HG03432 (cell line): ENCODE results near the gene IL22RA1.

Experiments used
- ATAC-seq: cut with Tn5 transposase; IDR thresholded peaks from one replicate; pipeline ENCODE4 v1.9.1; 2021; ENCODE audit warnings: mild to moderate bottlenecking, moderate library complexity; ENCODE audit not compliant: unreplicated experiment

The IL22RA1 gene

GRCh38 chr1:24098943-24099638, 43.8 kb downstream of the IL22RA1 start:
- no peak for ATAC-seq

GRCh38 chr1:24098102-24098501, 44.8 kb downstream of the IL22RA1 start:
- no peak for ATAC-seq

- no peak for ATAC-seq
These were observed 45.3 kb downstream of the IL22RA1 start for GRCh38 chr1:24097663-24098062.

GRCh38 chr1:24096739-24097103, 46.2 kb downstream of the IL22RA1 start:
- ATAC-seq: no peak

- no peak for ATAC-seq
These were observed 46.8 kb downstream of the IL22RA1 start for GRCh38 chr1:24096009-24096738.

GRCh38 chr1:24095140-24095859, 47.6 kb downstream of the IL22RA1 start:
- no peak for ATAC-seq

- no peak for ATAC-seq
These were observed 48.4 kb downstream of the IL22RA1 start for GRCh38 chr1:24094554-24094953.

GRCh38 chr1:24093732-24094131, 49.2 kb downstream of the IL22RA1 start:
- ATAC-seq: no peak

GRCh38 chr1:24092979-24093378, 50.0 kb downstream of the IL22RA1 start:
- ATAC-seq: no peak

- no peak for ATAC-seq
These were observed 50.9 kb downstream of the IL22RA1 start for GRCh38 chr1:24091971-24092482.

GRCh38 chr1:24090736-24091135, 52.2 kb downstream of the IL22RA1 start:
- no peak for ATAC-seq

- ATAC-seq: no peak
These were observed 53.0 kb downstream of the IL22RA1 start for GRCh38 chr1:24089743-24090555.

- no peak for ATAC-seq
These were observed 53.8 kb downstream of the IL22RA1 start for GRCh38 chr1:24089027-24089742.

- ATAC-seq: no peak
These were observed 56.5 kb downstream of the IL22RA1 start for GRCh38 chr1:24086466-24086865.

GRCh38 chr1:24085546-24085945, 57.4 kb downstream of the IL22RA1 start:
- ATAC-seq: no peak

- no peak for ATAC-seq
These were observed 57.9 kb downstream of the IL22RA1 start for GRCh38 chr1:24085007-24085406.

GRCh38 chr1:24084050-24084449, 58.9 kb downstream of the IL22RA1 start:
- no peak for ATAC-seq

- no peak for ATAC-seq
These were observed 60.6 kb downstream of the IL22RA1 start for GRCh38 chr1:24082372-24082771.

- no peak for ATAC-seq
These were observed 61.8 kb downstream of the IL22RA1 start for GRCh38 chr1:24081190-24081589.

- ATAC-seq: no peak
These were observed 62.8 kb downstream of the IL22RA1 start for GRCh38 chr1:24080131-24080530.
